HG03045 (cell line): ENCODE measurements around the gene KLHL15.
"Not testable (repeated sequence)": the region's sequence is repeated elsewhere in the genome, so short reads cannot be mapped to it uniquely, and the experiment has no call there.

Experiments used
- ATAC-seq: cut with Tn5 transposase; IDR thresholded peaks from one replicate; pipeline ENCODE4 v1.9.1; 2021; ENCODE audit warnings: mild to moderate bottlenecking, moderate library complexity; ENCODE audit not compliant: unreplicated experiment

The KLHL15 gene

GRCh38 chrX:24018809-24019208, 8.2 kb downstream of the KLHL15 start:
- ATAC-seq = no peak

- no peak for ATAC-seq
These were observed 9.3 kb downstream of the KLHL15 start for GRCh38 chrX:24017674-24018073.

GRCh38 chrX:24014388-24015018, 12.5 kb downstream of the KLHL15 start:
- peak; percentile 81 for ATAC-seq

- no peak for ATAC-seq
These were observed 14.7 kb downstream of the KLHL15 start for GRCh38 chrX:24012266-24012665.

GRCh38 chrX:24005867-24006266, 21.1 kb downstream of the KLHL15 start:
- ATAC-seq = no peak

- no peak for ATAC-seq
These were observed 22.0 kb downstream of the KLHL15 start for GRCh38 chrX:24005028-24005427.

GRCh38 chrX:24002792-24003191, 24.2 kb downstream of the KLHL15 start:
- ATAC-seq = no peak

GRCh38 chrX:24002167-24002566, 24.8 kb downstream of the KLHL15 start:
- ATAC-seq = no peak

- no peak for ATAC-seq
These were observed 27.3 kb downstream of the KLHL15 start for GRCh38 chrX:23999671-24000070.

GRCh38 chrX:23993012-23993633, 33.9 kb downstream of the KLHL15 start:
- ATAC-seq = no peak

GRCh38 chrX:23992431-23992830, 34.6 kb downstream of the KLHL15 start:
- ATAC-seq = no peak

- ATAC-seq = no peak
These were observed 36.5 kb downstream of the KLHL15 start for GRCh38 chrX:23990455-23990854.

GRCh38 chrX:23989689-23990088, 37.3 kb downstream of the KLHL15 start:
- ATAC-seq = no peak

GRCh38 chrX:23982891-23983290, 44.1 kb downstream of the KLHL15 start:
- no peak for ATAC-seq

- ATAC-seq = no peak
These were observed 45.3 kb downstream of the KLHL15 start for GRCh38 chrX:23981711-23982110.

- no peak for ATAC-seq
These were observed 45.8 kb downstream of the KLHL15 start for GRCh38 chrX:23981222-23981621.

GRCh38 chrX:23980011-23980441, 47.0 kb downstream of the KLHL15 start:
- no peak for ATAC-seq

- no peak for ATAC-seq
These were observed 48.5 kb downstream of the KLHL15 start for GRCh38 chrX:23978491-23978890.

GRCh38 chrX:23965630-23966029, 61.4 kb downstream of the KLHL15 start:
- ATAC-seq = not testable (repeated sequence)

GRCh38 chrX:23964191-23964590, 62.8 kb downstream of the KLHL15 start:
- no peak for ATAC-seq

GRCh38 chrX:23959781-23960180, 67.2 kb downstream of the KLHL15 start:
- ATAC-seq = no peak

- ATAC-seq = no peak
These were observed 72.6 kb downstream of the KLHL15 start for GRCh38 chrX:23954396-23954795.

GRCh38 chrX:23953908-23954269, 73.1 kb downstream of the KLHL15 start:
- no peak for ATAC-seq
